Neural crest cell (in vitro differentiated cells): ENCODE data around the gene FOXL1. TPM values are rescaled to one million over a fixed set of nuclear protein-coding genes. Genes with fewer than 3 reads are reported as not detected.

Experiments used
- DNase-seq: peaks from one replicate; pipeline ENCODE4 v3.0.0; 2021; ENCODE audit warnings: low read depth, mixed read lengths, low spot score
- H3K27ac Mint-ChIP-seq: one replicate; pipeline ENCODE4 v1.8.0; 2021; ENCODE audit warnings: mild to moderate bottlenecking, mixed read lengths; ENCODE audit not compliant: unreplicated experiment
- H3K27me3 Mint-ChIP-seq: 2 replicates; pipeline ENCODE4 v1.8.0; 2021; ENCODE audit warnings: low read depth, mild to moderate bottlenecking, mixed read lengths
- H3K36me3 Mint-ChIP-seq: 2 replicates; pipeline ENCODE4 v1.8.0; 2021; ENCODE audit warnings: low read depth, mild to moderate bottlenecking, mixed read lengths
- H3K4me1 Mint-ChIP-seq: 2 replicates; pipeline ENCODE4 v1.8.0; 2021; ENCODE audit warnings: mixed read lengths
- H3K4me3 Mint-ChIP-seq: one replicate; pipeline ENCODE4 v1.8.0; 2021; ENCODE audit warnings: mild to moderate bottlenecking, mixed read lengths
- H3K9me3 Mint-ChIP-seq: 2 replicates; pipeline ENCODE4 v1.8.0; 2021; ENCODE audit warnings: mixed read lengths
- CTCF ChIP-seq: fragments of 200-600 bp; sonication (generic); conservative IDR thresholded peaks from 2 replicates; pipeline ENCODE4 v1.5.0; 2021; ENCODE audit warnings: antibody characterized with exemption, mild to moderate bottlenecking
- total RNA-seq: library from RNA; stranded (reverse); gene quantifications from 2 replicates; pipeline ENCODE4 v1.2.1, GENCODE V29; 2021

The FOXL1 gene
- total RNA-seq, 1 donor from 2014 or later = 0.09 TPM

- H3K4me3 Mint-ChIP-seq = no peak overlapping the region
- no peaks in the 10 kb centered on the region for H3K36me3 Mint-ChIP-seq
- peaks cover 9% of the 10 kb centered on the region for H3K4me1 Mint-ChIP-seq
- no peak overlapping the region for H3K27ac Mint-ChIP-seq
- no peaks in the 10 kb centered on the region for H3K27me3 Mint-ChIP-seq
- no peak for TF ChIP-seq CTCF
- DNase-seq = no peak
- H3K9me3 Mint-ChIP-seq = no peaks in the 10 kb centered on the region
Observed at GRCh38 chr16:86537486-86537885, 40.9 kb upstream of the FOXL1 start.

DNA sequence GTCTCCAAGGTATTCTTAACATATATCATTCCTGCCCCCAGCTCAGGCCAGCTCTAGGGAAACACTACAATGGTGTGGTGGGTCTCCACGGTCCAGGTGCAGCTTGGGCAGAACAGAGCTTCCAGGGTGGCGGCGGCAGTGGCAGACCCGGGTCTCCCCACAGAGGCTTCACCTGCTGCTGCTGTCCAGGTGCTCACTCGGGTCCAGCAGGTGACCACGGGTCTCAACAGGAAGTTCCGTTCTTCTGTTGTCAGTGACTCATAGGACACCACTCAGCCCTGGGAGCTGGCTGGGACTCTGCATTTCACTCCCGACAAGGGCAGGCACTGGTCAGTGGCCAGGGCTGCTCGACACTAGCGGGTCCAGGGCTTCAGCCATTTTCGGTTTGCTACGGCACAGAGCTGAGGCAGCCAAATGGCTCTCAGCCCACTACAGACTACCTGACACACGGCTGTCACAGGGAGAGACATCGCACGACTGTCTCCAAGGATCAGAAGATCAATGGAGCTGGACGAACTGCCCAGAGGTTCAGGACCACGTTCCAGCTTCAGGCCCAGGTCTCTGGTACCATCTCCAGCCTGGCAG lies 40.1 kb upstream of the FOXL1 start:
- H3K27ac Mint-ChIP-seq = no peak overlapping the region
- H3K9me3 Mint-ChIP-seq = no peaks in the 10 kb centered on the region
- no peak overlapping the region for H3K4me3 Mint-ChIP-seq
- peaks cover 9% of the 10 kb centered on the region for H3K4me1 Mint-ChIP-seq
- no peaks in the 10 kb centered on the region for H3K27me3 Mint-ChIP-seq
- no peak for DNase-seq
- no peaks in the 10 kb centered on the region for H3K36me3 Mint-ChIP-seq
- no peak for TF ChIP-seq CTCF

- Mint-ChIP-seq H3K36me3 (peaks cover 3% of the 10 kb centered on the region), H3K4me3 (no peak overlapping the region), H3K9me3 (no peaks in the 10 kb centered on the region), H3K27me3 (no peaks in the 10 kb centered on the region), H3K4me1 (peaks cover 8% of the 10 kb centered on the region), H3K27ac (no peak overlapping the region)
- DNase-seq = no peak
- no peak for TF ChIP-seq CTCF
Observed at GRCh38 chr16:86540894-86541293, 37.5 kb upstream of the FOXL1 start.

- H3K9me3 Mint-ChIP-seq = no peaks in the 10 kb centered on the region
- no peaks in the 10 kb centered on the region for H3K27me3 Mint-ChIP-seq
- H3K27ac Mint-ChIP-seq = no peak overlapping the region
- no peak overlapping the region for H3K4me3 Mint-ChIP-seq
- no peak for DNase-seq
- H3K4me1 Mint-ChIP-seq = peaks cover 2% of the 10 kb centered on the region
- H3K36me3 Mint-ChIP-seq = peaks cover 3% of the 10 kb centered on the region
- no peak for TF ChIP-seq CTCF
Observed at GRCh38 chr16:86541560-86541959, 36.8 kb upstream of the FOXL1 start.

- H3K27me3 Mint-ChIP-seq = no peaks in the 10 kb centered on the region
- TF ChIP-seq CTCF = no peak
- H3K4me3 Mint-ChIP-seq = no peak overlapping the region
- no peaks in the 10 kb centered on the region for H3K9me3 Mint-ChIP-seq
- no peak overlapping the region for H3K27ac Mint-ChIP-seq
- H3K36me3 Mint-ChIP-seq = peaks cover 3% of the 10 kb centered on the region
- no peaks in the 10 kb centered on the region for H3K4me1 Mint-ChIP-seq
- DNase-seq = no peak
Observed at GRCh38 chr16:86542756-86543750, 35.3 kb upstream of the FOXL1 start.
